Measurements from ENCODE around the gene ADISSP.

DNA sequence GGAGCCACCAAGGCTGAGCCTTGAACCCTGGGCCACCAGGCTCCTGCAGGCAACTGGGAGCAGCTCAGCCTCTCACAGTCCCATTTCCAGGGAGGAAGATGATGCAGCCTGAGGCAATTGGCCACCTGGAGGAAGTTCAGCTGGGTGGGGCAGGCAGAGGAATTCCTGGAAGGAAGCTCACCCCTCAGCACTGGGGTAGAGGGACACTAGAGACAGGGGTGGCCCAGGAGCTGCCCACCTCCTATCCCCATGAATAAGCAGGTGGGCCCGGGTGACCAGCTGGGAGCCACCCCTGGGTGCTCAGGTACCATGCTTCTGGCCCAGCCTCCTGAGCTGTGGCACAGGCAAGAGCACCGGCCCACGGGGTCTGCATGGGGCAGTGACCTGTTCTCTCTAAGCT lies 38.7 kb downstream of the ADISSP start:
- no peak for TF ChIP-seq EZH2 (IDR thresholded peaks at IDR 0.05; ENCODE audit: insufficient read depth, low read length)
- TF ChIP-seq, protein P1, sequence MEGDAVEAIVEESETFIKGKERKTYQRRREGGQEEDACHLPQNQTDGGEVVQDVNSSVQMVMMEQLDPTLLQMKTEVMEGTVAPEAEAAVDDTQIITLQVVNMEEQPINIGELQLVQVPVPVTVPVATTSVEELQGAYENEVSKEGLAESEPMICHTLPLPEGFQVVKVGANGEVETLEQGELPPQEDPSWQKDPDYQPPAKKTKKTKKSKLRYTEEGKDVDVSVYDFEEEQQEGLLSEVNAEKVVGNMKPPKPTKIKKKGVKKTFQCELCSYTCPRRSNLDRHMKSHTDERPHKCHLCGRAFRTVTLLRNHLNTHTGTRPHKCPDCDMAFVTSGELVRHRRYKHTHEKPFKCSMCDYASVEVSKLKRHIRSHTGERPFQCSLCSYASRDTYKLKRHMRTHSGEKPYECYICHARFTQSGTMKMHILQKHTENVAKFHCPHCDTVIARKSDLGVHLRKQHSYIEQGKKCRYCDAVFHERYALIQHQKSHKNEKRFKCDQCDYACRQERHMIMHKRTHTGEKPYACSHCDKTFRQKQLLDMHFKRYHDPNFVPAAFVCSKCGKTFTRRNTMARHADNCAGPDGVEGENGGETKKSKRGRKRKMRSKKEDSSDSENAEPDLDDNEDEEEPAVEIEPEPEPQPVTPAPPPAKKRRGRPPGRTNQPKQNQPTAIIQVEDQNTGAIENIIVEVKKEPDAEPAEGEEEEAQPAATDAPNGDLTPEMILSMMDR (IDR thresholded peaks at IDR 0.05; ENCODE audit: insufficient read depth, low read depth, low read length), result no peak
